Measurements from ENCODE around the gene PRIM2. TPM values are rescaled to one million over a fixed set of nuclear protein-coding genes. Genes with fewer than 3 reads are reported as not detected.
"Not testable (repeated sequence)": the region's sequence is repeated elsewhere in the genome, so short reads cannot be mapped to it uniquely, and the experiment has no call there.

The PRIM2 gene
- total RNA-seq, 1 experiment from 2014 or later = 58.5 TPM

DNA sequence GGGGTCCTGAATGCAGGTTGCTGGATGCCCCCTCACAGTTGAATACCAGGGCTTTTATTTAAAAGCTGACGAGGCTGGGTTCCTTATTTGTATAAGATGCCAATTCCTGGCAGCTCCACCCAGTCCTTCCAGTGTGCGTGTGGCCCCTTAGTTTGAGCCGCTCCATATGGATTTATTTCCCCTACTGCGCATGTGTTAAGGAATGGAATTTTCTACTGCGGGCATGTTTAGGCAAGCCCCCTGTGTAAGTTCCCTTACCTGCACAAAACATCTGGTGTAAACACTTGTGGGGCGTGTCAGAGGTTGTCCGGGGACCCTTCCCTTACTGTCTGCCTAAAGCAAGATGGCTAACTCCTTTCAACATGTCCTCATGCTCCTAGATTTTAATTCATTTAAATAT lies 174.4 kb downstream of the PRIM2 start:
- not testable (repeated sequence) for DNase-seq (ENCODE audit: low read depth)

DNA sequence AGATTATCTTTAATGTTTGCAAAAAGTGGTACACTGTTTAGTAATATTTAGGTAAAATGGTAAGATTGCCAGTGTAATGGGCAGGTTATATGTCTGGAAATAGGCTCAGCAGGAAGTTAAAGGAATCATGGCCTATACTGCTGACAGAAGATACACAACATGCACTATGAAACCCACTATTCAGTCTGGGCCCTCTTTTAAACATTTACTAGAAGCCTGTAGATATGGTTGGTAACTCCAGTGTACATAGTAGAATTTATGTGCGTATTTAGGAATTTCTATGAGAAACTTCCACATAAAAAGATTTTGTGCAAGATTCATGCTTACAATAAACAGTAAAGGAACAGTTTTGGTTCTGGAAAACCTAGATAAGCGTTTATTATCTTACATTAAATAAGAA lies 178.8 kb downstream of the PRIM2 start:
- DNase-seq (ENCODE audit: low read depth) = not testable (repeated sequence)

GRCh38 chr6:57500368-57501021 lies 183.1 kb downstream of the PRIM2 start:
- not testable (repeated sequence) for DNase-seq (ENCODE audit: low read depth)

DNA sequence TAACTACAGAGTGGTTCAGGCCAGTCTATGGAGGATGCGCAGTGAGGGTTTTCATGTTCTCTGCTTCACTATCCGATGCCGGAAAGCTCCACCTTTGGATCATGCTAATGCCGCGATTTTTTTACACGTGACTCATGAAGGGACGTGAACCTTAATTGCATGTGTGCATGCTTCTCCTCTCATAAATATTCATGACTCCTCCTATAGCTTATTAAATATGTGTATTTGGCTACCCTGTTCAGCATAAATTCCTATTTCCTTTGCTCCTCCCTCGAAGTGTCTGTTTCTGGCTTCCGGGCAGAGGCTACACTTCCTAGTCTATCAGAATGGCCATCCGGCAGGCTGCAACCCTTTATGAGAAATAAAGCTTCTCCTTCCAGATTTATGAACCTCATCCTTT lies 185.0 kb downstream of the PRIM2 start:
- DNase-seq (ENCODE audit: low read depth) = not testable (repeated sequence)

- not testable (repeated sequence) for DNase-seq (ENCODE audit: low read depth)
Observed at GRCh38 chr6:57505251-57505650, 187.8 kb downstream of the PRIM2 start.

GRCh38 chr6:57510390-57510789 lies 193.0 kb downstream of the PRIM2 start:
- not testable (repeated sequence) for DNase-seq (ENCODE audit: low read depth)

GRCh38 chr6:57515171-57515570 lies 197.7 kb downstream of the PRIM2 start:
- not testable (repeated sequence) for DNase-seq (ENCODE audit: low read depth)

GRCh38 chr6:57515845-57516244 lies 198.4 kb downstream of the PRIM2 start:
- DNase-seq (ENCODE audit: low read depth) = not testable (repeated sequence)

DNA sequence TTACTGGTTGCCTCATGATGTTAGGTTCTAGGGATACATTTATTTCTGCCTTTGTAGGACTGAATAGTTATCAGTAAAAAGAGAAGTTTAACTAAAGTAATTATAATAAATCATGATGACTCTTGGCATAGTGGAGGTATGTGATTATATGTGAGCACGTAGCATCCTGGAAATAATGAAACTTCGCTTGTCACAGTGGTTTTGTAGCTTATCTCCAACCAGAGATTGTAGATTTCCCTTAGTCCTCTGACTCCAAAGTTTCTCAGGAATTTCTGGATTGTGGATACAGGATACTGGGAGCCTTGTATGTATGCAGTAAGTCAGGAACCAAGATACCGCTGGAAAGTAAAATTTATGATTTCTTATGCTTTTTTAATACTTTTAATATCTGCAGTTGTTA lies 199.3 kb downstream of the PRIM2 start:
- DNase-seq (ENCODE audit: low read depth) = not testable (repeated sequence)

DNA sequence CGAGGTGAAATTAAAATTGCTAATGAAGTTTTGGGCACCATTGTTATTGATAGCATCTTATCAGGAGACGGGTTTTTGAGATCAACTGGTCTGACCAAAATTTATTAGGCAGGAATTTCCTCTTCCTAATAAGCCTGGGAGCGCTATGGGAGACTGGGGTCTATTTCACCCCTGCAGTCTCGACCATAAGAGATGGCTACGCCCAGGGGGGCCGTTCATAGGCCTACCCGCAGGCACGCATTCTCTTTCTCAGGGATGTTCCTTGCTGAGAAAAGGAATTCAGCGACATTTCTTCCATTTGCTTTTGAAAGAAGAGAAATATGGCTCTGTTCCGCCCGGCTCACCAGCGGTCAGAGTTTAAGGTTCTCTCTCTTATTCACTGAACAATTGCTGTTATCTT lies 201.8 kb downstream of the PRIM2 start:
- not testable (repeated sequence) for DNase-seq (ENCODE audit: low read depth)

- DNase-seq (ENCODE audit: low read depth) = not testable (repeated sequence)
Observed at GRCh38 chr6:57521085-57521484, 203.7 kb downstream of the PRIM2 start.

DNA sequence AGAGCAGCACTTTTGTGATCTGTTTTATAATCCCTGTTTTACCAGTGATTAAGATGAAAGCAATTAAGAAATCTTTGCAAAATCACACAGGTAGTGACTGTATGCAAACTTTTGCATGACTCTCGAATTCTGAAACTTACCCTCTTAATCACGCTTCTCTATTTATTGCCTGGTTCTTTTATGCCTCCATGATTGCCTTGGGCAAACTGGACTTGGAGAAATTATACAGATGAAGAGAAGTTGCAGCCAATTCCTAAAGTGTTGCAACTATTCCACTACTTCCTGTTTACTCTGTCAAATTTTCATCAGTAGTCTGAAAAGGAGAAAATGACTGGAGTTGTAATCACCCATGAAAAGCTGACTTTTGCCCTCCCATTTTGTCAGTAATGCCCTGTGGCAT lies 205.8 kb downstream of the PRIM2 start:
- not testable (repeated sequence) for DNase-seq (ENCODE audit: low read depth)

DNA sequence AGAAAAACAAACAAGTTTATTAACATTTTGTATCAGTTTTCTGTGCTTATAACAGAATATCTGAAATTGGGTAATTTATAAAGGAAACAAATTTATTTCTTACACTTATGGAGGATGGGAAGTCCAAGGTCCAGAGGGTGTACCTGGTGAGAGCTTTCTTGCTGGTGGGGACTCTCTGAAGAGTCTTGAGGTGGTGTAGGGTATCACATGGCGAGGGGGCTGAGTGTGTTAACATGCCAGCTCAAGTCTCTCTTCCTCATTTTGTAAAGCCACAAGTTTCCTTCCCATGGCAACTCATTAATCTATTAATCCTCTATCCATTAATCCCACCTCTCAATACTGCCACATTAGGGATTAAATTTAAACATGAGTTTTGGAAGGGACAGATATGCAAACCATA lies 212.3 kb downstream of the PRIM2 start:
- DNase-seq (ENCODE audit: low read depth) = not testable (repeated sequence)

GRCh38 chr6:57532660-57533059 lies 215.2 kb downstream of the PRIM2 start:
- not testable (repeated sequence) for DNase-seq (ENCODE audit: low read depth)

DNA sequence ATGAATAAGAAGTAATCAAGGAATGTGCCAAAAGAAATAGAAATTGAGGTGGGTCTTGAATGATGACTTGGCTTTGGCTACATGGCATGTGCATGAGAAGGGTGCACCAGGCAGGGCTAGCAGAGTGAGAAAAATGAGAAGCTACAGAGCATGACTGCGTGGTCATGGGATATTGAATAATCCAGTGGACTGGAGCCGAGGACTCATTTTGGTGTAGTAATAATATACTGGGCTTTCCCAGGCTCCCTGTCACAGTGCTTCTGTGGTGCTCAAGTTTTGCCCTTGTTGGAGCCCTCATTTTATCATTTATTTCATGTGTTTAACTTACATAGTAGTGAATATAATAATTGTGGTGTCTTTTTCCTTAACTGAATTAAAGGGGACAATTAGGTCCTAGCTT lies 217.7 kb downstream of the PRIM2 start:
- DNase-seq (ENCODE audit: low read depth) = not testable (repeated sequence)

DNA sequence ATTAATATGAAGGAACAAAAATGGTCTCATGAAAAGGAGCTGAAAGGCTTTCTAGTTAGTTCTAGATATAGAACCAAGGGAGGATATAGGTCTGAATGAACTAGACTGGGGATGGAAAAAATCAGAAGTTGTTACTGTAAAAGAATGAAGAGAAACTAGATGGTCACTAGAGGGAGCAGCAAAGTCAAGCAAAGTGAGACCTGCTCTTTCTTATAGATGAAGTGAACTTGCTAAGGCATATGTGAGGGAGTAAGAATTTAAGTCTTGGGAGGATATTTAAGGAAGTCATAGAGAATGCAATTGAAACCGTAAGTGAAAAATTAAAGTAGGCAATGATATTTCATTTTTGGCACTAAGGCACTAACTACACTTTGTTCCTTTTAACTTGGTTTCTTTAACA lies 218.6 kb downstream of the PRIM2 start:
- peak; percentile 21 for DNase-seq (ENCODE audit: low read depth)

DNA sequence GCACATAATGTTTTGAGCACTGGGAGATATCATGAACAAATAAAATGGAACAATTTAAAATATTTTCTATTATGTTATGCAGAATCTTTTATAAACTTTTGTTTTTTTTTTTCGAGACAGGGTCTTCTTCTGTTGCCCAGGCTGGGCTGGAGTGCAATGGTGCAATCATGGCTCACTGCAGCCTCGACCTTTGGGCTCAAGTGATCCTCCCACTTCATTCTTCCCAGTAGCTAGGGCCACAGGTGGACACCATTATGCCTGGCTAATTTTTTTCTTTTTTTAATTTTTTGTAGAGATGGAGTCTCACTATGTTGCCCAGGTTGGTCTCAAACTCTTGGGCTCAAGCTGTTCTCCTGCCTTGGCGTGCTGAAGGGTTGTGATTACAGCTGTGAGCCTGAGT lies 220.5 kb downstream of the PRIM2 start:
- not testable (repeated sequence) for DNase-seq (ENCODE audit: low read depth)

DNA sequence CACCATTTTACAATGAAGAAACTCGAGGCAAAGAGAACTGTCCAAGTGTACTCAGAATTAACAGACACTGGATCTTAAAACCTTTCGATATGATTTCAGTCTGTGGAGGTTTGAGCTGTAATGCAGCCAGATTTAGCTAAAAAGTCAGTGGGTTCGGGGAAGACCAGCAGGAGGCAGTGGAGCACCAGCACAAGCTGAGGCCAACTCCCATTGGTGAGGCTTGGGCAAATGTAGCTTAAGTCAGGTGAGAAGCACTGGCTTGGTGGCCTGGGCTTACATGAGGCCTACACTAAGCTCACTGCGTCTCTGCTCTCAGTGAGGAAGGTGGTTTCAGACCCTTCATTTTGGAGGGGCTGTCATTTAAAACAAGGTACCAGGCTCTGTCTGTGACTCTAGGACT lies 234.5 kb downstream of the PRIM2 start:
- not testable (repeated sequence) for DNase-seq (ENCODE audit: low read depth)

- DNase-seq (ENCODE audit: low read depth) = not testable (repeated sequence)
Observed at GRCh38 chr6:57557855-57558254, 240.4 kb downstream of the PRIM2 start.

DNA sequence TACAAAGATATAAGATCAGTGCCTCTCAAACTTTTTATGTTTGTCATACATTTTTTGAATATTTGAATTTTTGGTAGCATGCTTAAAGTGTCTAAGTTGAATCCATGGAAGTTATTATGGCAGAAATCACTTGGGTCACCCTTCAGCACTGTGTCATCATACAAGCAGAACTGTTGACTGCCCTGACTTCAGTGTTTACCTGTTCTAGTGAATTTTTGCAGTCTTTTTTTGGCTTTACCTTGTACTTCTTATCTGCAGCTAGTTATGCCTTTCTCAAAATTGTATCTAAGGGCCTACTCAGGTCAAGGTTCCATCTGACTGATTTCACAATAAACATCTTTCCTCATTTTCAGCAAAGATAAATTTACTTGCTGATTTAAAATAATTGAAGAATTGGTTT lies 241.7 kb downstream of the PRIM2 start:
- DNase-seq (ENCODE audit: low read depth) = not testable (repeated sequence)

DNA sequence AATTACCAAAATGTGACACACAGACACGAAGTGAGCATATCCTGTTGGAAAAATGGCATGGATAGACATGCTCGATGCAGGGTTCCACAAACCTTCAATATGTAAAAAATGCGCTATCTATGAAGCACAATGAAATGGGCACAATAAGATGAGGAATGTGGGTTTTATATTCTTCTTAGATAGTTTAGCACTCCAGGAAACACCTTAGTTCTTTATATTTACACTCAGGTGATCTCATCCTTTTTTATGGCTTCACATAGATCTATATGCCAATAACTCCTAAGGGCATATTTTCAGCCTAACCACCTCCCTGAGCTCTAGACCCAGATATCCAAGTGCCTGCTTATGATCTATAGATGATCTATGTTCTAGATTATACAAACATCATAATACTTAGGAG lies 244.8 kb downstream of the PRIM2 start:
- not testable (repeated sequence) for DNase-seq (ENCODE audit: low read depth)

- DNase-seq (ENCODE audit: low read depth) = not testable (repeated sequence)
Observed at GRCh38 chr6:57572119-57572518, 254.7 kb downstream of the PRIM2 start.

DNA sequence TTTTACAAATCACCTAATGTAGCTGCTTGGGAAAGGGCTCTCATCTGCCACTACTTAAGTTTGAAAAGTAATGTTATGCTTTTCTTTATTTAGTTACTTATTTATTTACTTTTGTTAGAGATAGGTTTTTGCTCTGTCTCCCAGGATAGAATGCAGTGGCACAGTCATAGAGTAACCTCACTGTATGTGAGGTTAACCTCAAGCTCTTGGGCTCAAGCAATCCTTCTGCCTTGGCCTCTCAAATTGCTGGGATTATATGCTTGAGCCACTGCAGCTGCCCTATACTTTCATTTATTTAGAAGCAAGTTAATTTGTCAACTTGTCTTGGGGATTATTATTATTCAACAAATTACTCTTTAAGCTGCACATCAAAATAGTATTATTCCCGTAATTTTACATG lies 255.4 kb downstream of the PRIM2 start:
- DNase-seq (ENCODE audit: low read depth) = not testable (repeated sequence)

All from HT1080 (cell line).